ENCODE results near the gene MATCAP1. TPM values are rescaled to one million over a fixed set of nuclear protein-coding genes. Genes with fewer than 3 reads are reported as not detected.

Gene MATCAP1
- total and polyA plus RNA-seq, 2 of the 8 experiments (the other 6 are each of a cell fraction or from before 2014, with no cell fraction given) = 22.9 to 27.5 TPM

- H3K4me2 ChIP-seq (ENCODE audit: insufficient read depth in 1 of 2, low read depth in 2 of 2, low read length in 2 of 2) = peak overlapping the region in 1 of 2 experiments; percentile 71; a peak in 1 of 4 replicates
- no peak overlapping the region for H2BK120ac ChIP-seq (replicated peaks; ENCODE audit: low read depth, low read length)
- peaks cover 0 to 45% (median 37%) of the 10 kb centered on the region in 4 experiments; a peak in 6 of 7 replicates for H3K4me1 ChIP-seq (replicated peaks in 1 of 4; ENCODE audit: control insufficient read depth in 3 of 4, insufficient read depth in 4 of 4, low read length in 3 of 4)
- peaks cover 0 to 14% (median 0%) of the 10 kb centered on the region in 4 experiments; a peak in 1 of 8 replicates for H3K36me3 ChIP-seq (ENCODE audit: control insufficient read depth in 2 of 4, insufficient read depth in 4 of 4, low read length in 3 of 4)
- no peak overlapping the region for H3K9ac ChIP-seq (replicated peaks in 1 of 4; ENCODE audit: extremely low read depth in 1 of 4, low read depth in 3 of 4, low read length in 3 of 4)
- no peak overlapping the region; the same call in 1 of the 2 replicates for H3K18ac ChIP-seq (ENCODE audit: extremely low read depth, low read length)
- no peak overlapping the region for H2BK5ac ChIP-seq (ENCODE audit: low read depth, low read length)
- H3K23ac ChIP-seq (ENCODE audit: insufficient read length) = no peak overlapping the region
- TF ChIP-seq SP1 (IDR thresholded peaks at IDR 0.05; ENCODE audit: low read depth, low read length) (no peak), EGR1 (IDR thresholded peaks at IDR 0.05; ENCODE audit: borderline replicate concordance, low read depth, low read length) (no peak), ATF3 (IDR thresholded peaks at IDR 0.05; ENCODE audit: insufficient read depth, low read depth, low read length) (no peak), GTF2F1 (IDR thresholded peaks at IDR 0.05; ENCODE audit: borderline replicate concordance, low read depth, low read length) (no peak), TCF12 (IDR thresholded peaks at IDR 0.05; ENCODE audit: low read depth, low read length) (no peak), TAF1 (IDR thresholded peaks at IDR 0.05; ENCODE audit: low read depth, low read length) (no peak), YY1 (IDR thresholded peaks at IDR 0.05; ENCODE audit: low read depth, low read length) (no peak), SUZ12 (IDR thresholded peaks at IDR 0.05; ENCODE audit: low read length) (no peak), TEAD4 (IDR thresholded peaks at IDR 0.05; ENCODE audit: low read depth, low read length) (no peak), BCL11A (IDR thresholded peaks at IDR 0.05; ENCODE audit: low read depth in 2 of 2, low read length in 2 of 2) (no peak), BACH1 (IDR thresholded peaks at IDR 0.05; ENCODE audit: low read length) (no peak)
- H3K9me3 ChIP-seq (ENCODE audit: insufficient read depth in 2 of 2, low read depth in 1 of 2, low read length in 1 of 2) = no peaks in the 10 kb centered on the region
- H4K5ac ChIP-seq (ENCODE audit: insufficient read length, low read depth, low read length) = no peak overlapping the region
- no peak overlapping the region for H4K8ac ChIP-seq (ENCODE audit: extremely low read depth, insufficient read depth, low read length)
- no peak overlapping the region for H4K91ac ChIP-seq (replicated peaks; ENCODE audit: insufficient read length, low read length)
- H2BK15ac ChIP-seq (ENCODE audit: low read length) = no peak overlapping the region
- H3K14ac ChIP-seq (ENCODE audit: insufficient read length) = no peak overlapping the region
- H3K27ac ChIP-seq (ENCODE audit: low read depth, low read length) = no peak overlapping the region
- CTCF ChIA-PET (ENCODE audit: partially characterized antibody) = interaction anchor here (0.5 to 19.3 kb wide), 6 partner anchors 9 to 1904 kb away, joined by 3 to 291 read pairs (median 24); partner anchors contain the start of genes B3GNT9, EXOC3L1, FBXL8 and MATCAP1
- no peak overlapping the region for H2AK5ac ChIP-seq (ENCODE audit: low read depth, low read length)
- DNase-seq (ENCODE audit: low read depth in 1 of 2, low spot score in 2 of 2) (no peak), FAIRE-seq (no peak)
- H2BK20ac ChIP-seq (ENCODE audit: low read length) = 0 out of 2 replicates have a peak overlapping the region, but pooled peaks have one; percentile 21
- no peak overlapping the region for H3K4ac ChIP-seq (replicated peaks; ENCODE audit: insufficient read length, low read depth, low read length)
- peak overlapping the region; percentile 60; the same call in 1 of the 2 replicates for H2BK12ac ChIP-seq (ENCODE audit: low read depth, low read length)
- H3K56ac ChIP-seq (replicated peaks; ENCODE audit: insufficient read length, low read depth, low read length) = no peak overlapping the region
- peaks cover 2% of the 10 kb centered on the region; the same call in 1 of the 2 replicates for H3K79me1 ChIP-seq (ENCODE audit: low read depth, low read length)
- H3K23me2 ChIP-seq (ENCODE audit: low read depth, low read length) = peaks cover 17% of the 10 kb centered on the region
- H3K27me3 ChIP-seq (replicated peaks in 1 of 4; ENCODE audit: control insufficient read depth in 3 of 4, extremely low read depth in 1 of 4, insufficient read depth in 3 of 4, low read length in 3 of 4) = peaks cover 84 to 98% (median 97%) of the 10 kb centered on the region in 4 experiments
- POLR2A ChIA-PET (ENCODE audit: partially characterized antibody) = interaction anchor here (1.1 to 7.9 kb wide), 2 partner anchors 10 to 18 kb away, joined by 3 to 59 read pairs; no protein-coding TSS in a partner anchor
- WGBS, 2 experiments (ENCODE audit: extremely low coverage in 1 of 2, insufficient coverage in 1 of 2, insufficient read length in 1 of 2, insufficient replicate concordance in 2 of 2, low coverage in 1 of 2, low lambda C conversion rate in 2 of 2, missing lambda C conversion rate in 1 of 2) = 30% methylated on average over 4 of the region's 5 CpGs; no CpG with 5 or more reads in 1 of the 2 experiments
- H3K4me3 ChIP-seq (ENCODE audit: extremely low read depth in 1 of 4, insufficient read depth in 2 of 4, low read depth in 3 of 4, low read length in 4 of 4) = no peak overlapping the region; a peak in 1 of 8 replicates
- no peak overlapping the region for H2AFZ ChIP-seq (ENCODE audit: low read length)
- peaks cover 2 to 24% of the 10 kb centered on the region in 2 experiments for H4K20me1 ChIP-seq (replicated peaks in 1 of 2; ENCODE audit: control insufficient read depth in 1 of 2, insufficient read depth in 2 of 2, low read length in 2 of 2)
- H3K79me2 ChIP-seq (ENCODE audit: control insufficient read depth in 1 of 2, insufficient read depth in 2 of 2, low read length in 2 of 2) = no peaks in the 10 kb centered on the region
Measured at GRCh38 chr16:67166598-67167168, 17.1 kb downstream of the MATCAP1 start.
